Frontal cortex (tissue), 4 donors: ENCODE measurements around the gene FCER1G. TPM values are rescaled to one million over a fixed set of nuclear protein-coding genes. Genes with fewer than 3 reads are reported as not detected.

ENCODE experiments used
- DNase-seq, 2 donors: peaks; one replicate each; pipeline ENCODE4 v3.0.0; 2012; ENCODE audit warnings: low spot score in 2 of 2
- FAIRE-seq: peaks from 2 replicates; lab custom pipeline; 2012; peaks lifted over from hg19 to GRCh38; lab: Jason Lieb, UNC
- total RNA-seq: library from RNA; depleted of rRNA; stranded (reverse); fragments of >200 nt; gene quantifications from one replicate; pipeline ENCODE4 v1.2.3, GENCODE V29; 2014
- donor health status: control.
- donor health status: control.
- donor health status: control.

Gene FCER1G
- 2.0 TPM for total RNA-seq

GRCh38 chr1:161215076-161215475 is at the start of gene FCER1G:
FCER1G (plus strand) TSS chr1:161215295; CDS start chr1:161215322, 27 bp downstream.
- no peak for FAIRE-seq

GRCh38 chr1:161165742-161166668 is 49.1 kb upstream of the FCER1G start, which contains the start of gene PPOX:
PPOX (plus strand) TSS chr1:161166426; CDS start chr1:161166848, 422 bp downstream.
- DNase-seq (peak; percentile 85 to 92), FAIRE-seq (peak; percentile 19)

More at GRCh38 chr1:161215076-161215475, at the start of gene FCER1G:
- DNase-seq = no peak

DNA sequence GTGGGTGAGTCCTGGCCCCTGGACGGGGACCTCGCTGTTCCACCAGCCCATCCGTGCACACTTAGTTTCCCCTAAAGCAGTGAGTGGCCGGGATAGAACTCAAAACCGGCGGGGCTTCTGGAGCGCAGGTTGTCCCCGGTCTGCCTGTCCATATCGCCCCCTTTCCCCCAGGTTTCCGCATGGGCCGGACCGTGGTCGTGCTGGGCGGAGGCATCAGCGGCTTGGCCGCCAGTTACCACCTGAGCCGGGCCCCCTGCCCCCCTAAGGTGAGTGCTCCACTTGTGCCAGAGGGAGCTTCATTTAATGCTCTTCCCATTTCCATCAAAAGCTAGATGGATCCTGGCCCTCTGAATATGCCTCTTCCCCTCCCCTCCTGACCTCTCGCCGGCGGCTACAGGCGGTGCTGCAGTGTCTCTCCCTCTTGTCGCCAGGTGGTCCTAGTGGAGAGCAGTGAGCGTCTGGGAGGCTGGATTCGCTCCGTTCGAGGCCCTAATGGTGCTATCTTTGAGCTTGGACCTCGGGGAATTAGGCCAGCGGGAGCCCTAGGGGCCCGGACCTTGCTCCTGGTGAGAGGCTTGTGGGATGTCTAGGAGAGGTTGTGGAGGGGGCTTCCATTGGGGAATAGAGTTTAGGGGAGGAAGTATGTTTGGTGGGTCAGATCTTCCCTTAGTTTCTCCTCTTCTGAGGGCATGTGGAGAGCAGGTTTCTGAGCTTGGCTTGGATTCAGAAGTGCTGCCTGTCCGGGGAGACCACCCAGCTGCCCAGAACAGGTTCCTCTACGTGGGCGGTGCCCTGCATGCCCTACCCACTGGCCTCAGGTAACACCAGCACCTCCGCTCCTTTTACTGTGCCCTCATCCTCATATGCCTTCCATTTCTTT is 48.2 kb upstream of the FCER1G start:
- DNase-seq (no peak), FAIRE-seq (no peak)

DNA sequence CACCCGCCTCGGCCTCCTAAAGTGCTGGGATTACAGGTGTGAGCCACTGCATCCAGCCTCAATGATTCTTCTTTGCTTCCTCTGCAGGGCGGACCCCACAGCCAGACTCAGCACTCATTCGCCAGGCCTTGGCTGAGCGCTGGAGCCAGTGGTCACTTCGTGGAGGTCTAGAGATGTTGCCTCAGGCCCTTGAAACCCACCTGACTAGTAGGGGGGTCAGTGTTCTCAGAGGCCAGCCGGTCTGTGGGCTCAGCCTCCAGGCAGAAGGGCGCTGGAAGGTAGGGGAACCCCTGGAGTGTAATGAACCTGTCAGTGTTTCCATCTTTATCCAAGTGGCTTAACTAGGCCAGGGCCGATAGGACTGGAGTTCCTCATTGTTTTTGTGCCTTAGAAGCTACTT is 46.2 kb upstream of the FCER1G start:
- FAIRE-seq (no peak), DNase-seq (no peak)

DNA sequence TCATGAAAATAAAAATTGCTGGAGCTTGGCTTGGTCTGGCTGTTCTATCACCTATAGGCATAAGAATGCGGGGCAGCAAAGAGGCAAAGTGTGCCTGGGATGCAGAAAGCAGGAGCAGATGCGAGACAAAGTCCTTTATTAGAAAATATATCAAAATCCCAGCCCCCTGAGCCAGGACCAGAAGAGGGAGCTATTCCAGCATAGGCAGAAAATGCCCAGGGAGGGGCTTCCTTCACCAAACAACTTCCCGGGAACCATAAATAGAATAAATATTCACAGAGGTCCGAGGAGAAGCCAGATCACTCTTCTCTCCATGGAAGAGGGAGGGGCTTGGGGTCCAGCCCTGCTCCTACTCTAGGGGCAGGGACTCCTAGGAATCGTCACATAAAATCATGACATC is 43.9 kb upstream of the FCER1G start:
- FAIRE-seq (no peak), DNase-seq (no peak)

- DNase-seq (no peak), FAIRE-seq (no peak)
Measured at GRCh38 chr1:161171696-161172095, 43.4 kb upstream of the FCER1G start.

DNA sequence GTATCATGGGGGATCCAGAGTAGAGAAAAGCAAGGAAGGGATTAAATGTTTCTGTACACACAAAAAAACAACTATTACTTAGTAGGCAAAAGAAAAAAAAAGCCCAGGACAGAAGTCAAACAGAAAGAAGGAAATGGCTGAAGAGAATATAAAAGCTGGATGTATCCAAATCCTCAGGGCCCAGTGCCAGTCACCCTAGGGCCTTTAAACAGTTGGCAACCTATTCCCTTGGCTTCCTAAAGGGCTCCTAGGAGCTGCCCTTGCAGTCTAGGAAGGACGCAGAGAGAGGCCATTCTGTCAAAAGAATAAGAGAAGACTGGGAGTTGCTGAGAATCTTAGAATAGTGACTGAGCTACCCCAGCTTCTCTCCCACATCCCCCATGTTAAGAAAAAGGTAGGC is 42.7 kb upstream of the FCER1G start:
- FAIRE-seq = no peak

GRCh38 chr1:161172776-161173376 is 42.2 kb upstream of the FCER1G start:
- FAIRE-seq (no peak), DNase-seq (no peak)

More for the DNA sequence above, 42.7 kb upstream of the FCER1G start:
- no peak for DNase-seq

- FAIRE-seq = no peak
- DNase-seq = no peak
Measured at GRCh38 chr1:161173711-161174110, 41.4 kb upstream of the FCER1G start.

- no peak for FAIRE-seq
Measured at GRCh38 chr1:161174911-161175310, 40.2 kb upstream of the FCER1G start.

GRCh38 chr1:161175771-161176453 is 39.2 kb upstream of the FCER1G start:
- FAIRE-seq = no peak
- DNase-seq = no peak

More at GRCh38 chr1:161174911-161175310, 40.2 kb upstream of the FCER1G start:
- no peak for DNase-seq

- DNase-seq (no peak), FAIRE-seq (no peak)
Measured at GRCh38 chr1:161176468-161177111, 38.5 kb upstream of the FCER1G start.

DNA sequence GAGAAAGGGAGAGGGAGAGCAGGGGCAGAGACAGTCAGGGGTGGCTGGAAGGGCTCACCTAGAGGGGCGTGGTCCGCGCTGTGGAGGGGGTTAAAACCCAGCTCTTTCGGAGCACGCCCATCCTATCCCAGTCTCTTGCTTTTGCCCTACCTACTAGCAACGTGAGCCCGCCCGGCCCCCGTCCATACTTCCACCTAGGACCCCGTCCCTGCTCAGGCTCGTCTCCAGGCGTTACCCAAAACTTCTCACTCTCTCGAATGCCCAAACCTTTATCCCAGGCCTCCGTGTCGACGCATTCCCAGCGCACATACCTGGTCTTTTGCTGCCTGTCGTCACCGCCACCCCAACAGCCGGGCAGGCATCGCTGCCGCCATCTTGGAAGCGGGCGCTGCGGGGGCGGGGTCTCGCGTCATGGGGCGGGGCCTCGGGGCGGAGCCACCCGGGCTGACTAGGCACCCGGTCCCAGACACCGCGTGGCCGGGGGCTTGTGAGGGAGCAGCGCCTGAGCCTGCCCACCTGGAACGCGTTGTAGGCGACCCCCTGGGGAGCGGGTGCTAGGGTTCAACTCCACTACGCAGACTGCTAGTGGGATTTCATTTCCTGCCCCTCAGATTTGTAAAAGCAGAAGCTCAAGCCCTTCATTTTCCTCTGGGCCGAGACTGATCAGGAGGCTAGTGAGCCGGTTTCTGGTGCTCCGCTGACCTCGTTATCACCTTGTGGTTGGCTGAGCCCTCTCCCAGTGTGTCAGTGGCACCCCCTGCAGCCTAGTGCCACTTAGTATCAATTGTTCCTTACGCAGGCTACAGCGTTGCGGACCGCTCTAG is 37.8 kb upstream of the FCER1G start, which contains the start of gene B4GALT3:
Gene B4GALT3 (minus strand): TSS at position 396 of the 824 bp plus-strand sequence. CDS start 1,447 bp downstream, outside the sequence.
- DNase-seq = peak; percentile 87 to 98
- no peak for FAIRE-seq

GRCh38 chr1:161177936-161178244 is 37.2 kb upstream of the FCER1G start:
- FAIRE-seq = no peak
- no peak for DNase-seq

DNA sequence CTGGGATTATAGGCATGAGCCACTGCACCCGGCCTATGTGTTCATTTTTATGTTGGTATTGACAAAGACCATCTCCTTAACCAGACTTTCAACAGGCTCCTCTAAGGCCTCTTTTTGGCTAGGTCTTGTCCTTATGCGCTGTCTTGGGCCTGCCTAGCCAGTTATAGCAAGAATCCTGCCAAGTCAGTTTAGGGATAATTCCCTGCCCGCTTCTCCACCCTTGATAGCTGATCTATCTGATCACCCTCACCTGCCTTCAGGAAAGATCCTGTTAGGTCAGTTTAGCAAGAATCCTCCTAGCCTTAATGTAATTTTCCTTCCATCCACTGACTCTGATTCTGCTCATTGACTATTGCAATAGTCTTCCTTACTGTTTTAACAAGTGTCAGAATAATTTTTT is 35.4 kb upstream of the FCER1G start:
- DNase-seq (no peak), FAIRE-seq (no peak)

GRCh38 chr1:161180639-161181038 is 34.5 kb upstream of the FCER1G start:
- FAIRE-seq = no peak

DNA sequence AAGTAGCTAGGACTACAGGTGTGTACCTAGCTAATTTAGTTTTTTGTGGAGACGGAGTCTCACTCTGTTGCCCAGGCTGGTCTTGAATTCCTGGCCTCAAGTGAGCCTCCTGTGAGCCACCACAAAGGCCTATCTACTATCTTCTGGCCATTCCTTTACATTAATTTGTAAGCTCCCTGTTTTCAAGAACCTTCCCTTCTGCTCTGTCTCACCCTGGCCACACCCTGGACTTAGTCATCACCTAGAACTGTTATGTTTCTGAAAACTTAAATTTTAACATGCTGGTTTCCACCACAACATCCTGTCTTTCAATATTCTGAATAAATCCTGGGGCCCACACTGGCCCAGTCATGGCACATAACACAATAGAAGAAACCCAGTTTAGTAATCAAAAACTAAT is 32.9 kb upstream of the FCER1G start:
- DNase-seq (no peak), FAIRE-seq (no peak)

More at GRCh38 chr1:161180639-161181038, 34.5 kb upstream of the FCER1G start:
- no peak for DNase-seq

- no peak for FAIRE-seq
- DNase-seq = peak in 1 of 2 donors; percentile 59
Measured at GRCh38 chr1:161185282-161185682, 29.8 kb upstream of the FCER1G start.
